Amniotic stem cell (primary cell): Measurements from ENCODE around the gene CTTNBP2NL.

Source experiments
- DNase-seq: peaks from one replicate; lab custom pipeline; 2025; lab: John Stamatoyannopoulos, UW

Gene CTTNBP2NL

GRCh38 chr1:112507336-112507735 is 111.3 kb downstream of the CTTNBP2NL start:
- no peak for DNase-seq

GRCh38 chr1:112507921-112508277 is 111.9 kb downstream of the CTTNBP2NL start:
- no peak for DNase-seq

GRCh38 chr1:112508278-112509004 is 112.4 kb downstream of the CTTNBP2NL start, which contains the start of gene WNT2B:
TSS of gene WNT2B (plus strand) at chr1:112508965. CDS start at chr1:112509263, 298 bp downstream.
- no peak for DNase-seq

GRCh38 chr1:112509005-112509659 is 113.1 kb downstream of the CTTNBP2NL start:
- DNase-seq, result no peak

GRCh38 chr1:112509660-112510178 is 113.7 kb downstream of the CTTNBP2NL start:
- DNase-seq, result no peak

- no peak for DNase-seq
Measured at GRCh38 chr1:112510340-112510739, 114.3 kb downstream of the CTTNBP2NL start.
